OCI-M2 (cell line): ENCODE measurements around the gene SASH1.

Source experiments
- DNase-seq: peaks from one replicate; lab custom pipeline; 2025; ENCODE audit not compliant: unreplicated experiment; lab: John Stamatoyannopoulos, UW

Gene SASH1

DNA sequence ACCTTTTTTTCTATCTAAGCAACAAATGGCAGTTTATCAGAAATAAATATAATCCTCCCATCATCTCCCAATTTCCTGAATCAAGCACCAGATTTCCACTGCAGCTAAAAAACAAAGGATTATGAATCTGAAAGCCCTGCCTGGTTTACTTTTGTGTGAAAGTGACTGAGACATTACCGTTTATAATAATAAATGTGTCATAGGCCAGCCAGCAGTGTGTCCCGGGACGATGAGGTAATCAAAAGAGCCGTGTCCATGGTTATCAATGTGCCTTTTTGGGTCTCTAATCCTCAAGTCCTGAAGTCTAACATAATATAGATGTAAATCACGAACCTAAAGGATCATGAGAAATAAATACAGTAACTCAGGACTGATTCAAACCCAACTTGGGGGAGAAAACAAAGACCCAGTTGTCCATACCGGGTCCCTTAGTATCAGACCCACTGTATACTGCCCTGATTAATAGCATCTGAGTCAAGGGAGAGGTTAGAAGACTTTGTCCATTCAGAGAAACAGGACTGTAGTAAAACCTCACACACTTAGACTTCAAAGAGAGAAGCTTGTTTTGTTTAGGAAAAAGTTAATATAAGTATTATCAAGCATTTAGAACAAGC, 149.1 kb downstream of the SASH1 start:
- DNase-seq: no peak

DNA sequence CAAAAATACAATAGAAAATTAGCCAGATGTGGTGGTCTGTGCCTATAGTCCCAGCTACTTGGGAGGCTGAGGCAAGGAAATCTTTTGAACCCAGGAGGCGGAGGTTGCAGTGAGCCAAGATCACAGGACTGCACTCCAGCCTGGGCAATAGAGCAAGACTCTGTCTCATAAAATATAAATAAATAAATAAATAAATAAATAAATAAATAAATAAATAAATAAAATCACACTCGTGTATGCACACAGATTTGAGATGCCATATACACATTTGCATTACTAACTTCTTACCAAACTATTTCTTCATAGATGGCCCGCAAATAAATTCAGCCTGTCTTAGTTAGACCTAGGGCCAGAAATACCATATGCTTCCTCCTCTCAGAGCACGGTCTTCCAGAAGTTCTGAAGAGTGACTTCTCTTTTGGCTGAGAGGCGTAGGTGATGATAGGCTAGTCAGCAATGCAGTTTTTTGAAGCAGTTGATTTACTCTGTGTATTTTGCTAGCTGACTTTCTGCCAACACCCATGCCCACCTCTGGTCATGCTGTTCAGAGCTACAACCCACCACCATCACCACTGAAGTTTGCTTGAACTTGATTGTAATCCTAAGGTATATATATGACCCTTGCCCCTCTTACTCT, 150.1 kb downstream of the SASH1 start:
- no peak for DNase-seq

DNA sequence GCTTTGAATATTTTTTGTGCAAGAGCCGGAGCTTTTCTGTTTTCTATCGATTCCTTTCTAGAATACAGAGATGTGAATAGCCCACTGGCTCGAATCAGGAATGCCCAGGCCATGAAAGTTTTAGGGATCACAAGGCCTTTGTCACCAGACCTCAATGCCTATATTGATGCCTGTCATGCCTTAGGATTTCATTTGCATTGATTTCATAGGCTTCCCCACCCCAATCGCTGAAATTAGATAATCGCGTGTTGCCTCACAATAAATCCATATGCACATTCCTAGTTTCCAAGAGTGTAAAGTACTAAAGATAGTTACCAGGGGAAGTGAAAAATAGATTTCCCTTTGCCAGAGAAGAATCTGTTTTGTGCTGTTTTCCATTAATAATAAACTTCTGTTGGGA, 150.8 kb downstream of the SASH1 start:
- DNase-seq: no peak

DNA sequence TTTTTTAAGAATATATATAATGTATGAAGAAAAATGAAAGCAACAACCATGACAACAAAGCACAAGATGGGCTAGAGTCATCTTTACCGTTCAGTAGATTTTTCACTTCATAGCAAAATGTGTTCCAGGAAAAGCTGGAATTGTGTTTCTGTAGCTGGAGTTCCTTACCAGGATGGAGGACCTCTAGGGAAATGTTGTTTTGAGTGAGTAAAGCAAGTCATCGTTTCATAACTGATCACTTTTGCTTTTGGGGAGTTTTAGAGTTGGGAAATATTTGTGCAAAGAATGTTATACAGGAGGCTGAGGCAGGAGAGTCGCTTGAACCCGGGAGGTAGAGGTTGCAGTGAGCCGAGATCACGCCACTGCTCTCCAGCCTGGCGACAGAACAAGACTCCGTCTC, 151.6 kb downstream of the SASH1 start:
- no peak for DNase-seq

DNA sequence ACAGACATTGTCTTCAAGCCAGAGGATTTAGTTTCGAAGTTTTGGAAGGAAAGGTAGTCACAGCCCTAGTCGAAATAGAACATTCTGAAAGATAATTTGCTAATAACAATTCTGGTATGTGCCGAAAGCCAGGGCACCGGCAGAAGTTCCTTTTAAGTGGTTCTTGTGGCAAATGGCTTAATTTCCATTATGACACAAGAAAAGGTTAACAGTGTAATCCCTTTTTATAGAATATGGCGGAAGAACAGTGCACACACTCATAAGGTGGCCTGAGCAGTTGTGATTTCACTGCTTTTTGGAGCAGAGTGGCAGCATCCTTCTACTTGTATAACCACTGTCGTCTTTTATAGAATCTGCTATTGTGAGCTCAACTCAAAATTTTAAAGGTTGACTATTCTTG, 152.4 kb downstream of the SASH1 start:
- DNase-seq: no peak

DNA sequence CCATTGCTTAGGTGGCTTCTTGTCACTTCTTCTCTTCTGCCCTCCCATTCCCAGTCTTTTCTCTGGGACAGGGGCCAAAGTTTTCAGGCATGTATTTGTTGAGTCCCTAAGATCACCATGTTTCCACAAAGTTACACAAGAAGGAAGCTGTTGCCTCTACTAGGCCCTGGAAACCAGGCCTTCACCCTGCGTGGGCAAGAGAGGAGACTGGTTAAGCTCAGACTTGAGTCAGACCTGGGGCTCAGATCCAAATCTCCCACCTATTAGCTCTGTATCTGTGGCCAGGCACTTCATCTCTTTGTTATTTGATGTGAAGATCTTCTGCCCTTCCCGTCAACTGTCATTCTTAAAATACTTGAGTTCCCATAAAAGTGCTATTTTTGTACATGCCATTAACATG, 154.6 kb downstream of the SASH1 start:
- DNase-seq: no peak

DNA sequence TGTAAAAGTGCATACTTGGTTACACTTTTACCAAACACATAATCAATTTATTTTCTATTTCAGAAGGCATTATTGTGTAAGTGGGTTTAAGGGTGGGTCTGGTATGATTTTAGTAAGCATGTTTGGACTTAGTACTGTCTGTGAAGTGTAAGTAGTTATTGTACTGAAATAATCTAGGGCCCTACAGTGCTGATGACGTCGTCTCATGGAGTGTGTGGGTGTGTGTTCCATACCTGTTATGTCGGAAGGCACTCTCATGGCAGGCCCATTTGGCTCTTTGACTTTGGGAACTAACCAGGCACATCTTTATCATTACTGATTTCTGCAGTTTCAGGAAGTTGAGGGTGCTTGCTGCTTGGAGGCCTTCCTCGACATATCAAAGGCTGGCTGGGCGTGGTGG, 155.1 kb downstream of the SASH1 start:
- no peak for DNase-seq

DNA sequence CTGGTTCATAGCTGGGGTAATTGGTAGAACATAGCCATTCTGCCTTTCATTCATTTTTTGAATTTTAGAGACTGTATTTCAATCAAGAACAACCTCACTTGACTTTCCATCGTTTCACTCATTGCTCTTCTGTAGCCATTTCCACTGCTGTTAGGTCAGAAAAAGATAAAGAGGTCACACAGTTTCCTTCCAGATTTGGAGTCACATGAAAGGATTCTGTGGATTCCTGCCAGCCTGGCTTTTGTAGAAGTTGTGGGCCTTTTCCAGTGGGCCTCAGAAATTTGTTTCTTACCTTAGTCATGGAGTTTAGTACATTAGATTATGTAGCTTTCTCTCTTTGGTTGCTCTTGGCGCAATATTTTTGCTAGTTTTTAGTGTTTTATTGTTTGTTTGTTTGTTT, 157.8 kb downstream of the SASH1 start:
- DNase-seq: no peak

DNA sequence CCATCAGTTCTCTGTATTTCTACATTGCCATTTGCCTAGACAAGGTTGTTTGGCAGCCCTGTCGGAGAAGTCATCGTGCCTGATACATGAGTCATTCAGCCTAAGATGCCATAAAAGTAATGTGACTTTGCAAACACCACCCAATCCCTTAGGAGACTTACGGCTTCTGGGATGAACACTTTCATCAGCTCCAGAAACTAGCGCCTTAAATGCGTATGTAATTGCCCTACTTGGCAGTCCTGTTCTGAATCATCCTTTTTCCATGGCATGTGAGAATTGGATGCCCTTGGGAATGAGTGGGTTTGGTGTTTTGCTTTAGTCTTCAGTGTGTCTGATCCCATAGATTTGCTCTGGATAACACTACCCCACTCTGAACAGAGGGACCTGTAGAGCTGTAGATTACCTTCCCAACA, 158.5 kb downstream of the SASH1 start:
- no peak for DNase-seq

DNA sequence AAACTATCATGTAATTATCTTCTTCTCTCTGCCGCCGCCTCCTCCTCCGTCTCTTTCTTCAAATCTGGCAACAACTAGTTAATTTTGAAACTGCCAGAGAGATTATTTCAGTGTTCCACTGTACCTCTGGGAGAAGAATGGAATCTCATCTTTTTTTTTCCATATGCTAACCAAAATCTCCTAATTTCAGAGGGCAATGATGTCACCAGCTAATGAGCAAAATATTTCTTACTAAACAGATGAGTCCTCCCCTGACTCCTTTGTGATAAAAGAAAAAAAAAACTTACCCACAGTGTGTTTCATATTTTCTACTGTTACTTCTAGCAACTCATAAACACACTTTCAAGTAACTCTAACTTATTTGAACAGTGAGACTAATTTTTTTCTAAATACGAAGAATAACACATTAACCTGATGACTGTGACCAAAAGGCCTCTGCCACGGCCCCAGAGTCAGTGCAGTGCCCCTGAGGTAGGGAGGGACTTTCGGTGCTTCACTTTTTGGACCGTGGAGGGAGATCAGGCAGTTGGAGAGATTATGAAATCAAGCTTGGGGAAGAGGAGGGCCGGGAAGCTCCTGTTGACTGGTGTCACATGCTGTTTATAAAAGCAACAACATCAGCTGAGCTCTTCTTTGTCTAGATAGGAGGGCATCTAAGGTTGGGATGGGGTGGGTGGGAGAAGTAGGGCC, 159.6 kb downstream of the SASH1 start:
- no peak for DNase-seq

DNA sequence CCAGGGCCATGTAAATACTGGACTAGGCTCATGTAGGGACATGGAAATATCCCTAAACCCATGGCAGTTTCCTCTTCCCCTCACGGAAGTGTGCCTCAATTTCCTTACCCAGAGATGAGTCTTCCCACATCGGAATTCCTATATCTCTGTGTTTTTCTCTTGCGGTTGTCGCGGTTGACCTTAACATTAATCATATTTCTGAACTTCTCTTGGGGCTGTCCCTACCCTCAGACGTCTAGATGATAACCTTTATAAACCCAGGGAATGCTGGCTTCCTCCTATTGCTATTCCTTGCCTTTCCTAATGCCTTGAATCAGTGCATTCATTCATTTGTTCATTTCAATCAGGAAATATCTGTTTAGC, 160.1 kb downstream of the SASH1 start:
- DNase-seq: no peak

DNA sequence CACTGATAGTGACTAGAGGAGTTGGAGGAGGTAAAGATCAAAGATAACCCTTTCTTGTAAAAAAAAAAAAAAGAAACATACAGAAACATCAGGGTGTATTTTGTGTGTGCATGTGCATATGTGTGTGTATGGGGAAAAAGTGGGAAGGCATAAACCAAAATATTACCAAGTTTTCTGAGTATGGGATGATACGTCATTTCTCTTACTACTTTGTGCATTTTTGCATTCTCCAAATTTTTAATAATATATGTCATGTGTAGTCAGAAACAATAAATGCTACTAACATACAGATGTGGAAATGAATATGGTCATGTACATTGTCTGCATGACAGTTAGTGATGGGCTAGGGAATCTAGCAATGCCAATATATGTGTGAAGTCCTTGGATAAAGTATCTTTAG, 161.1 kb downstream of the SASH1 start:
- no peak for DNase-seq

DNA sequence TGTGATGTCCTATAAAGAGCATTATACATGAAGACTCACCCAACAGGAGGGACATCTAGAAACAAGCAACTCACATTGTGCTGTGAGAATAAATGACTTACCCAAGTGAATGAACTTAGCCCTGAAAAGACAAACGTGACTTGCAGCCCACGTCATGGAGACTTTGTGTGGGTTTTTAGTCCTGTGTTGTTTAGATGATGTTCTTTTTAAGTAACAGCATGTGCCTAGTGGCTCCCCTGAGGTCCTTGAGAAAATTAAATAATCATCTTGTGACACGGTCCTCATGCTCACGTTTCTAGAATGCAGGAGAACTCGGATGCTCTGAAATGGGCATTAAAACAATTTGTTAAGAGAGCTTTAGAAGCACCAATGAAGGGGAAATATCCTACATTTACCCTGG, 165.1 kb downstream of the SASH1 start:
- DNase-seq: no peak

DNA sequence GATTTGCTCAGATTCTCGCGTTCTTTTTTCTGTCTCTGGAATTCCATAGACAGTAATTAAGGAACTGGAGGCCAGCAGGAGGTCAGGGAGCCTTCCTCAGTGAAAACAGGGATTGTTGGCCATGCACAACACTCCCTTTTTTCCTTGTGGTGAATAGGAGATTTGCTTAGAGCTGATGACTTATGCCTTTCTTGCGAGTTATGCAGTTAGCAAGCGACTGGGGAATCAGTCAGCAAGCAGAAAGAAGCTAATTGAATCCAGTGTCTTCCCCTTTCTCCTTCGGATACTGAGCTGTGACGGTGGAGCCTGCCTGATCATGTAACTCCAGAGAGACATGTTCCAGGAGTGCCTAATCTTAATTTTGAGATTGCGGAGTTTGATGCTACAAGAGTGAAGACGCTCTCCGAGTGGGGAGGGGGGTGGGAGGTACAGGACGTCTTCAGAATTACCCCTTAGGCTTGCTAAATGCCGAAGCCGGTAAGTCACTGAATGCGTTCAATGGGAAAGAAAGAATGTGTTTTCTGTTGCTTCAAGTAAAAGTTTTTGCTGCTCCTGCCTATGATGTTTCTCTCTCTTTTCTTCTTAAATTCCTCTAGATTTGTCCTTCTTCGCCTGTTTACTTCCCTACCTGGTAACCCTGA, 165.9 kb downstream of the SASH1 start:
- DNase-seq: no peak

DNA sequence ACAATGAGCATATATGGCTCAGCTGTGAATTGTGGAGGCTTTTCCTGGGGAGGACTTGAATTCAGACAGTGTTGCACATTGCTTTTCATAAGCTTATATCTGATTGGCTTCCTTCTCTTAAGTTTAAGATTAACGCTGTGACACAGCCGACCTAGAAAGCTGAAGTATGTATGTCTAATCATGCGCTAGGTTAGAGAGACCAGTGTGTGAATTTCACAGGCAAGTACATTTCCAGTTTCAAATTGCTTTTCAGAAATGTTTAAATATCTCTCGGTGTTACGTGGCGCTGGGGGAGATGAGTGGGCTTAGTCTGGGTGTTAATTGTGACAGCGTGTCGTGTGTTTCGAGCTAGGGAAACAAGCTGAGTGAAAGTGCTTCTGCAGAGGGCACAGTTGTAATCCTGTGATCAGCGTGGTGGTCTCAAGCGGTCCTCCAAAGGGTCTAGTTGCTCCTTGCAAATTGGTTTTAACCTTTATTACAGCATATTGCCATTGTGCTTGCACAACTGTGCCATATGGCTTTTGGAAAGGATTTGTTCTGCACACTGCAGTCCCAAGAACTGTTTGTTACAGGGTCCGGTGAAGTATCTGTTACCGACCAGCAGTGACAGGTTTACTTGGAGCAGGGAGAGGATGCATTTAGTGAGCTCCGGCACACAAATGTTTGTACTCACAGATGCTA, 166.6 kb downstream of the SASH1 start:
- no peak for DNase-seq

DNA sequence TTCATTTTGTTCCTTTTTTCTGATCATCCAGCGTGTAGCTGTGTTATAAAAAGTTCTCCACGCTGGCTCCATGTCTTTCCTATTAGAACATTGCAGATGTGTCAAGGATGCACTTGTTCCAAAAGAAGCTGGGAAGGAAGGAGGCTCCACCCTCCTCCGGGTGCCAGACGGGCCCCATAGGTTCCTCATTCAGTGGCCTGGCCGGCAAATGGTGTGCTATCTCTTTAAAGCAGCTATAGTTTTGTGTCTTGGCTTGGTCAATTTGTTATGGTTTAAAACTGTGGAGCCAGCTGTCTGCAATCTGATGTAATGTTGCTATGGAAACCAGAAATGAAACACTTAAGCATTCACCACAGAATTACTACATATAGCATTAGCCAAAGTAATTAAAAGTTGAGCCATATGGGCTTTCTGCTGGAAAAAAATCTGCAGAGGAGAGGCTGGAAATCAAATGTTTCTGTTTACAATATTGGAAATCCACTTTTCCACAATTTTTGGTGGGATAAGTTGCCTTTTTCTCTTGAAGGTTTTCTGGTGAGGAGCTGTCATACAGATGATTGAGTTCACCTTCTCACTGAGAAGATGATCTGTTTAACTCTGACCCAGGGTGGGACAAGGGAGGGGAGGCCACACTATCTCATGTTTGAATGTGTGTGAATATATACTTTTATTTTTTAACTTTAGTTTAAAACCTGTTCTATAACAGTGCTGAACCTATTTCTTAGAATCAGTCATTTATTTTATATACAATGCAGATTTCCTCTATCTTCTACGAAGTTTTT, 167.4 kb downstream of the SASH1 start:
- peak; percentile 3 for DNase-seq

DNA sequence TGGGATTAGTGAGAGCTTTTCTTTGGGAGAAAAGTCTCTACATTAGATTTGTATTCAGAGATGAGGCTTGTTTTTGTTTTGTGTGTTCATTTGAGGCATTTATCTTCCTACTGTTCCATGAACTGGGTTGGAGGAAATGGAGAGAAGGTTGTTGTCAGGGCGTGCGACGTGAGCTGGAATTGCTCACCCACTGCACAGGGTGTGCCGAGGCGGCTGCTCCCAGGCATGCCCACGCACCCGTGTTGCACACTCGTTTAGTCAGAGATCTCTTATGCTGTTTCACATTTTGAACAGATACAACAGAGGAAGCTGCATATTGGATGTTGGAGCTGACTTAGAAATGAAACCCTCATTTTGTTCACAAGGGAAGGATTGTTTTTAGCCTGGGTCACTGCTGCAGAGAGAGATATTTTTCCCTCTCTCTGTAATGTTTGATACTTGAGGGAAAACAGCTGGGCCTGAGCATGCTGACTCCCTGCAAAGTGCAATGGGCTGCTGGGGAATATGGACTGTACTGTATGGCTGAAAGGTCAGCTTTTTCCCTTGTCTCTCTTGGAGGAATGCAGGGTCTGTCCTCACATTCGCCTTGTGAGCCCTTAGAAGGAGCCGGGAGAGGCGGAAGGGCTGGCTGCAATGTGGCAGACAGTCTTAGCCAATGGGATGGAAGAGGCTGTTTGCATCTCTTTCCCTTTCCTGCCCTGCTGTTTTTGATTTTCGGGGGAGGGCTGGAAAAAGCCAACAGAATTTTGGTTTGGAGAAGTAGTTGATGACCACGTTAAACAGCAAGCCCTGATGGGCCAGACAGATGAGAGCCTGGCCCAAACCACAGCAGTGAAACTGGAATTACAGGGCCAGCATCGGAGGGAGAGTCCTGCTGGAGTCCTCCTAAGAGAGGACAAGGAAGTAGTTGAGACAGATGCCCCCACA, 170.8 kb downstream of the SASH1 start:
- DNase-seq: no peak

DNA sequence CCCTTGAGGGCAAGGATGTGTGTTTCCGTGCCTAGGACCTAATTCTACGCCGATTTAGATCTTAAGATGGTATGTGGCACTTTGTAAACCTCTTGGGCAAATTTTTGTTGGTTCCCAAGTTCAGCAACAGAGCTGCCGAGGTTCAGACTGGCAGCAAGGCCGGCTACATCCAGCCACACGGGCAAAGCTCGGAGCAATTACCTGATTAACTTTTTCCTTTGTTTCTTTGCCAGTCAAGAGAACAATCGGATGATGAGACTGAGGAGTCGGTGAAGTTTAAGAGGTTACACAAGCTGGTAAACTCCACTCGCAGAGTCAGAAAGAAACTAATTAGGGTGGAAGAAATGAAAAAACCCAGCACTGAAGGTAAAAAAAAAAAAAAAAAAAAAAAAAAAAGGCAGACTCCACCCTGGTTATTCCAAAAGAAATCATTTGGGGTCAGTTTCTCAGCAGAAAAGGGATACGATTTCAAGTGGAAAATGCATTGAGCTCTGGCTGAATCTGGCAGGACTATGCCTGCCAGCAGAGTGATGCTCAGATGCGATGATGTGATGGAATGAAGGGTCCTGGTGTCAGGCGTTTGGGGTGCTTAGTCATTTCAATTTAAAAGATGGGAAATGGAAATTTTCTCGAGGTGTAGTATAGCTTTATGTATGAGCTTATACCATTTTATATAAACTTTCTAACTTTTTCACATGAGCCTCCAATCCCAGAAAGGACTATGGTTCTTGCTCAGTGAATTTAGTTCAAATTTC, 171.6 kb downstream of the SASH1 start:
- no peak for DNase-seq

DNA sequence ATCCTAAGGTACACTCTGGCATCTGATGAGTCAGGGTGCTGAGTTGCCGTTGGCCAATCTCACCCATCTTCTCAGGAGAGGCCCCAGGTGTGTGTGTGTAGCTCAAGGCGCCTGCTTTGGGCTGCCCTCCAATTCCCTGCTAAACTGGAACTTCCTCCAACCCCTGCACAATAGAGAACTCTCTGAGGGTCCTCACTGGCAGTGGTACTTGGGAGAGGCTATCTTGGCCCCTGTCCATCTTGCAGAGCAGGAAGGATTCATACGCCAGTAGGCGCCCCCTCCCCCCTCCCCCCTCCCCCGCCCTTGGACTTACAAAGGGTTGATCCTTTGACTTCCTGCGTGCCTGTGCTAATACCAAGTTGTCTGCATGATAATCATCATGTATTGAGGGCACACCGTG, 173.6 kb downstream of the SASH1 start:
- no peak for DNase-seq
